Coronary artery (tissue), 2 donors: ENCODE measurements around the gene MYBPHL.
A peak's percentile ranks its signal among the peaks of the same experiment; 100 is the strongest.

Experiments
- DNase-seq: peaks from one replicate; pipeline ENCODE4 v3.0.0-alpha.2; 2017; ENCODE audit warnings: low spot score
- H3K27ac ChIP-seq, 2 donors: fragments of 200-600 bp; sonication (generic); one replicate each; pipeline ENCODE4 v1.5.1; 2016 to 2019
- H3K4me3 ChIP-seq: fragments of 200-600 bp; sonication (generic); 2 replicates; pipeline ENCODE4 v1.5.1; 2016; ENCODE audit warnings: mild to moderate bottlenecking, moderate library complexity
- CTCF ChIP-seq: fragments of 200-600 bp; sonication (generic); IDR thresholded peaks from one replicate; pipeline ENCODE4 v1.5.1; 2019; ENCODE audit warnings: antibody characterized with exemption

Gene MYBPHL

GRCh38 chr1:109298666-109299557 lies 7.9 kb downstream of the MYBPHL start:
- Histone ChIP-seq H3K27ac (peak overlapping the region in 1 of 2 donors; percentile 79), H3K4me3 (peak overlapping the region; percentile 2)
- TF ChIP-seq CTCF, result no peak
- DNase-seq, result no peak

- Histone ChIP-seq H3K4me3 (no peak overlapping the region), H3K27ac (no peak overlapping the region)
- no peak for DNase-seq
- no peak for TF ChIP-seq CTCF
Observed at GRCh38 chr1:109296782-109297181, 10.0 kb downstream of the MYBPHL start.

GRCh38 chr1:109295712-109296415 lies 10.9 kb downstream of the MYBPHL start:
- Histone ChIP-seq H3K4me3 (no peak overlapping the region), H3K27ac (no peak overlapping the region)
- DNase-seq, result no peak
- TF ChIP-seq CTCF, result no peak

GRCh38 chr1:109294481-109294880 lies 12.3 kb downstream of the MYBPHL start:
- Histone ChIP-seq H3K4me3 (no peak overlapping the region), H3K27ac (no peak overlapping the region)
- no peak for DNase-seq
- no peak for TF ChIP-seq CTCF

GRCh38 chr1:109293026-109293425 lies 13.8 kb downstream of the MYBPHL start:
- H3K4me3 ChIP-seq, result no peak overlapping the region
- no peak for TF ChIP-seq CTCF
- DNase-seq, result no peak
- no peak overlapping the region for H3K27ac ChIP-seq

GRCh38 chr1:109292364-109292763 lies 14.4 kb downstream of the MYBPHL start:
- Histone ChIP-seq H3K27ac (no peak overlapping the region), H3K4me3 (no peak overlapping the region)
- DNase-seq, result no peak
- no peak for TF ChIP-seq CTCF
